Endothelial cell (in vitro differentiated cells): ENCODE data around the gene COL1A1. TPM values are rescaled to one million over a fixed set of nuclear protein-coding genes. Genes with fewer than 3 reads are reported as not detected.

ENCODE experiments used
- DNase-seq: peaks from one replicate; pipeline ENCODE4 v3.0.0; 2021; ENCODE audit warnings: low spot score
- H3K27ac Mint-ChIP-seq: one replicate; pipeline ENCODE4 v1.8.0; 2021; ENCODE audit warnings: mixed read lengths, inconsistent platforms; ENCODE audit not compliant: unreplicated experiment
- H3K27me3 Mint-ChIP-seq: one replicate; pipeline ENCODE4 v1.8.0; 2021; ENCODE audit warnings: mild to moderate bottlenecking, moderate library complexity, mixed read lengths, inconsistent platforms; ENCODE audit not compliant: unreplicated experiment
- H3K36me3 Mint-ChIP-seq: one replicate; pipeline ENCODE4 v1.8.0; 2021; ENCODE audit warnings: mild to moderate bottlenecking, low read depth, mixed read lengths, inconsistent platforms; ENCODE audit not compliant: unreplicated experiment
- H3K4me1 Mint-ChIP-seq: one replicate; pipeline ENCODE4 v1.8.0; 2021; ENCODE audit warnings: mild to moderate bottlenecking, mixed read lengths, inconsistent platforms; ENCODE audit not compliant: unreplicated experiment
- H3K4me3 Mint-ChIP-seq: one replicate; pipeline ENCODE4 v1.8.0; 2021; ENCODE audit warnings: mild to moderate bottlenecking, mixed read lengths, inconsistent platforms; ENCODE audit not compliant: unreplicated experiment
- H3K9me3 Mint-ChIP-seq: one replicate; pipeline ENCODE4 v1.8.0; 2021; ENCODE audit warnings: mixed read lengths, inconsistent platforms; ENCODE audit not compliant: unreplicated experiment
- CTCF ChIP-seq: fragments of 200-600 bp; sonication (generic); IDR thresholded peaks from one replicate; pipeline ENCODE4 v1.5.0; 2021; ENCODE audit warnings: antibody characterized with exemption; ENCODE audit not compliant: unreplicated experiment
- total RNA-seq: library from RNA; stranded (reverse); fragmentation: NEBNext Ultra II Directional; extraction: Animal tissue kit (Norgen Biotek cat#: 25700); gene quantifications from one replicate; pipeline ENCODE4 v1.2.1, GENCODE V29; 2021; ENCODE audit not compliant: unreplicated experiment

The COL1A1 gene
- total RNA-seq, 1 donor from 2014 or later, result 6.8 TPM

GRCh38 chr17:50222922-50223321 lies 21.5 kb upstream of the COL1A1 start:
- H3K36me3 Mint-ChIP-seq, result no peaks in the 10 kb centered on the region

GRCh38 chr17:50221864-50222545 lies 20.6 kb upstream of the COL1A1 start:
- H3K4me3 Mint-ChIP-seq, result no peak overlapping the region
- no peak for DNase-seq
- H3K9me3 Mint-ChIP-seq, result peaks cover 5% of the 10 kb centered on the region
- H3K27me3 Mint-ChIP-seq, result peaks cover 8% of the 10 kb centered on the region
- no peak for TF ChIP-seq CTCF
- no peaks in the 10 kb centered on the region for H3K36me3 Mint-ChIP-seq
- no peak overlapping the region for H3K27ac Mint-ChIP-seq
- no peaks in the 10 kb centered on the region for H3K4me1 Mint-ChIP-seq

More at GRCh38 chr17:50222922-50223321, 21.5 kb upstream of the COL1A1 start:
- DNase-seq, result no peak
- H3K9me3 Mint-ChIP-seq, result peaks cover 9% of the 10 kb centered on the region
- H3K4me1 Mint-ChIP-seq, result no peaks in the 10 kb centered on the region
- TF ChIP-seq CTCF, result no peak
- H3K27me3 Mint-ChIP-seq, result peaks cover 5% of the 10 kb centered on the region
- H3K27ac Mint-ChIP-seq, result no peak overlapping the region
- no peak overlapping the region for H3K4me3 Mint-ChIP-seq

GRCh38 chr17:50221266-50221863 lies 19.9 kb upstream of the COL1A1 start:
- no peaks in the 10 kb centered on the region for H3K4me1 Mint-ChIP-seq
- H3K9me3 Mint-ChIP-seq, result peaks cover 4% of the 10 kb centered on the region
- no peak for TF ChIP-seq CTCF
- no peak overlapping the region for H3K4me3 Mint-ChIP-seq
- no peaks in the 10 kb centered on the region for H3K36me3 Mint-ChIP-seq
- DNase-seq, result no peak
- H3K27ac Mint-ChIP-seq, result no peak overlapping the region
- H3K27me3 Mint-ChIP-seq, result peaks cover 8% of the 10 kb centered on the region

GRCh38 chr17:50220811-50221210 lies 19.4 kb upstream of the COL1A1 start:
- Mint-ChIP-seq H3K9me3 (peaks cover 4% of the 10 kb centered on the region), H3K27me3 (peaks cover 8% of the 10 kb centered on the region), H3K36me3 (no peaks in the 10 kb centered on the region), H3K4me3 (no peak overlapping the region), H3K27ac (no peak overlapping the region), H3K4me1 (no peaks in the 10 kb centered on the region)
- DNase-seq, result no peak
- TF ChIP-seq CTCF, result no peak

GRCh38 chr17:50219939-50220465 lies 18.6 kb upstream of the COL1A1 start:
- Mint-ChIP-seq H3K4me3 (no peak overlapping the region), H3K27ac (no peak overlapping the region), H3K27me3 (peaks cover 8% of the 10 kb centered on the region), H3K9me3 (peaks cover 4% of the 10 kb centered on the region), H3K4me1 (no peaks in the 10 kb centered on the region), H3K36me3 (no peaks in the 10 kb centered on the region)
- TF ChIP-seq CTCF, result no peak
- DNase-seq, result no peak
